DOHH2 (cell line): Measurements from ENCODE around the gene HOXA6.

ENCODE experiments used
- H3F3A ChIP-seq: fragments of 200-600 bp; sonication (generic), shearing (Covaris generic); 2 replicates; pipeline ENCODE4 v1.6.0; 2016; ENCODE audit warnings: antibody characterized with exemption, mild to moderate bottlenecking; ENCODE audit not compliant: control insufficient read depth, insufficient read depth
- H3K27ac ChIP-seq: fragments of 200-600 bp; sonication (generic); 2 replicates; pipeline ENCODE4 v1.5.1; 2014; ENCODE audit warnings: low read depth, mild to moderate bottlenecking, low read length, moderate library complexity
- H3K27me3 ChIP-seq: fragments of 200-600 bp; sonication (generic); 2 replicates; pipeline ENCODE4 v1.6.1; 2014; ENCODE audit warnings: mild to moderate bottlenecking, low read length, mixed read lengths; ENCODE audit not compliant: control insufficient read depth
- H3K36me3 ChIP-seq: fragments of 200-600 bp; sonication (generic); 2 replicates; pipeline ENCODE4 v1.6.1; 2014; ENCODE audit warnings: mild to moderate bottlenecking, low read length, moderate library complexity, mixed read lengths; ENCODE audit not compliant: control insufficient read depth
- H3K4me1 ChIP-seq: fragments of 200-600 bp; sonication (generic); 2 replicates; pipeline ENCODE4 v1.6.1; 2014; ENCODE audit warnings: mild to moderate bottlenecking, low read length, mixed read lengths; ENCODE audit not compliant: control insufficient read depth
- H3K4me2 ChIP-seq: fragments of 200-600 bp; sonication (generic); 2 replicates; pipeline ENCODE4 v1.6.0; 2014; ENCODE audit warnings: mild to moderate bottlenecking, low read length, moderate library complexity
- H3K4me3 ChIP-seq: fragments of 200-600 bp; sonication (generic); 2 replicates; pipeline ENCODE4 v1.5.1; 2014; ENCODE audit warnings: mild to moderate bottlenecking, low read length, mixed read lengths
- H3K79me2 ChIP-seq: fragments of 200-600 bp; sonication (generic); 2 replicates; pipeline ENCODE4 v1.6.1; 2014; ENCODE audit warnings: mild to moderate bottlenecking, low read length, mixed read lengths; ENCODE audit not compliant: control insufficient read depth
- H3K9me2 ChIP-seq: fragments of 200-600 bp; sonication (generic); replicated peaks from 2 replicates; pipeline ENCODE4 v1.6.1; 2014; ENCODE audit warnings: mild to moderate bottlenecking, low read length, mixed read lengths; ENCODE audit not compliant: control insufficient read depth
- H3K9me3 ChIP-seq: fragments of 200-600 bp; sonication (generic); 2 replicates; pipeline ENCODE4 v1.6.1; 2014; ENCODE audit warnings: antibody characterized with exemption, low read length, mixed read lengths; ENCODE audit not compliant: control insufficient read depth, insufficient read depth
- H4K20me1 ChIP-seq: fragments of 200-600 bp; sonication (generic); 2 replicates; pipeline ENCODE4 v1.6.0; 2014; ENCODE audit warnings: low read depth, mild to moderate bottlenecking, antibody characterized with exemption, low read length, moderate library complexity; ENCODE audit not compliant: control insufficient read depth, insufficient read depth
- EZH2phosphoT487 ChIP-seq: fragments of 200-600 bp; sonication (generic); IDR thresholded peaks from 2 replicates; pipeline ENCODE4 v1.6.1; 2017; ENCODE audit warnings: borderline replicate concordance, mild to moderate bottlenecking, antibody characterized with exemption, low read length, moderate library complexity, mixed read lengths
- TF ChIP-seq, protein P1 (sequence below): fragments of 200-600 bp; sonication (generic); IDR thresholded peaks from one replicate; pipeline ENCODE4 v1.5.1; 2014; ENCODE audit warnings: antibody characterized with exemption, mild to moderate bottlenecking, low read depth, low read length; ENCODE audit not compliant: poor library complexity, severe bottlenecking

Gene HOXA6

DNA sequence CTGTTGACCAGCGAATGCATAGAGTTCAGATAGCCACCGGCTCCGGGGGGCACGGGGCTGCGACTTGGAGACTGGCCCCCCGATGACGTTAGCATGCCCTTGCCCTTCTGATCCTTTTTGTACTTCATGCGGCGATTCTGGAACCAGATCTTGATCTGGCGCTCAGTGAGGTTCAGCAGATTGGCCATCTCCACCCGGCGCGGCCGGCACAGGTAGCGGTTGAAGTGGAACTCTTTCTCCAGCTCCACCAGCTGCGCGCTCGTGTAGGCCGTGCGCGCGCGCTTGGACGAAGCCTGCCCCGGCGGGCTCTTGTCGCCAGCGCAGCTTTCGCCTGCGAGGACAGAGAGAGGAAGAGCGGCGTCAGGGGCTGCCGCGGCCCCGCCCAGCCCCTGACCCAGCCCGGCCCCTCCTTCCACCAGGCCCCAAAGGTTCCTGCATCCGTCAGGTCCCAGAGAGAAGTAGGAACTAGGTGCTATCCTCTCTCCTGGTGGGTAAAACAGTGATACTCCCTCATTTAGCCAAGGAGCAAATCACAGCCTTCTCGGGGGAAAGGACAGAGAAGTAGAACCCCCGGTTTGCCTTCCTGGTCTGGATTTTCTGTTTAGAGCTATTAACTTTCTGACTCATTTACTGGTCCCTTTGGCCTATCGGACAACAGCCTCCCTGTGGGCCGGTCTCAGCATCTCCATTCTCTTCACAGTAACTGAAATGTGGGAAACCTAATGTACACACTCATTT is 39.0 kb downstream of the HOXA6 start:
- Histone ChIP-seq H4K20me1 (no peaks in the 10 kb centered on the region), H3K4me1 (no peaks in the 10 kb centered on the region), H3K4me2 (no peak overlapping the region), H3K9me3 (no peaks in the 10 kb centered on the region), H3K27me3 (peaks cover 11% of the 10 kb centered on the region; the same call in 1 of the 2 replicates), H3K79me2 (no peaks in the 10 kb centered on the region), H3F3A (0 out of 2 replicates have a peak, but pooled peaks cover 2% of the 10 kb centered on the region), H3K27ac (no peak overlapping the region), H3K4me3 (no peak overlapping the region), H3K36me3 (no peaks in the 10 kb centered on the region), H3K9me2 (no peaks in the 10 kb centered on the region)
- TF ChIP-seq, protein P1, sequence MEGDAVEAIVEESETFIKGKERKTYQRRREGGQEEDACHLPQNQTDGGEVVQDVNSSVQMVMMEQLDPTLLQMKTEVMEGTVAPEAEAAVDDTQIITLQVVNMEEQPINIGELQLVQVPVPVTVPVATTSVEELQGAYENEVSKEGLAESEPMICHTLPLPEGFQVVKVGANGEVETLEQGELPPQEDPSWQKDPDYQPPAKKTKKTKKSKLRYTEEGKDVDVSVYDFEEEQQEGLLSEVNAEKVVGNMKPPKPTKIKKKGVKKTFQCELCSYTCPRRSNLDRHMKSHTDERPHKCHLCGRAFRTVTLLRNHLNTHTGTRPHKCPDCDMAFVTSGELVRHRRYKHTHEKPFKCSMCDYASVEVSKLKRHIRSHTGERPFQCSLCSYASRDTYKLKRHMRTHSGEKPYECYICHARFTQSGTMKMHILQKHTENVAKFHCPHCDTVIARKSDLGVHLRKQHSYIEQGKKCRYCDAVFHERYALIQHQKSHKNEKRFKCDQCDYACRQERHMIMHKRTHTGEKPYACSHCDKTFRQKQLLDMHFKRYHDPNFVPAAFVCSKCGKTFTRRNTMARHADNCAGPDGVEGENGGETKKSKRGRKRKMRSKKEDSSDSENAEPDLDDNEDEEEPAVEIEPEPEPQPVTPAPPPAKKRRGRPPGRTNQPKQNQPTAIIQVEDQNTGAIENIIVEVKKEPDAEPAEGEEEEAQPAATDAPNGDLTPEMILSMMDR = no peak
- no peak for TF ChIP-seq EZH2phosphoT487

DNA sequence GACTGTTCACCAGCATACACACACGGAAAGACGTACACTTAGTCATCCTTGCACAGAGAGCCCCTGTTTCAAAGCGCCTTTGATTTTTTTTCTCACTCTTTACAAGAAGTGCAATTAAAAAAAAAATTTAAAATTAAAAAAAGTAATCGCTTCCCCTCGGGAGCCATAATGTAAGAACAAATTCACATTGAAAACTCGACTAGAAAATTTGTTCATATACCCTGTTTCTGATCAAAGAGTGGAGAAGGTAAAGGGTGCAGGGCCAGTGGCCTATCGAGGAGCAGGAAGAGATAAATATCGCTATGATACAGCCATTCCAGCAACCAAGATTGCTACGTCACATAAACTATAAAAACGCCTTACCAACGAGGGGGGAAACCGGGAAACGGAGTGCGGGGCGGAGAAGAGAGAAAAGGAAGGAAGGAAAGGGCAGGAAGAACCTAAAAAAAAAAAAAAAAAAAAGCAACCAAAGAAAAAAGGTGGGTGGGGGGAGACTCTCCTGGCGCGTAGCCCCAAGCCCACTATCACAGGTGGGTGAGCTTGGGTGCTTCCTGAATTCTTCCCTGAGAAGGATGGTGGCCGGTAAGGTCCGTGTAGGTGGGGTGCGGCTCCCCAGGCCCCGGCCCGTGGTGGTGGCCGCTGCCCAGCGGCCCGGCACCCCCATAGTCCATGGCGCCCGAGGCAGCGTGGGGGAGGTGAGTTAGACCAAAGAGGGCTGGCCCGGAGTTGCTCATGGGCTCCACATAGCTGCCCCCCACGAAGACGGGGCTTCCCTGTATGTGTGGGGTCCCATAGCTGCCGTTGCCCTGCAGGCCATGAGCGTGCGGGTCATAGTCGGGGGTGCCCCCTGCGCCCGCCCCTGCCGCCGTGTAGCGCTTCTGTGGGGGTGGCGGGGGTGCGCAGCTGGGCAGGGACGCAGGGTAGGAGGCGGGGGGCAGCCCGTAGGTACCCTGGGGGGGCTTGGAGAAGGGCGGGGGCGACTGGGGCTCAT is 39.9 kb downstream of the HOXA6 start:
- no peaks in the 10 kb centered on the region for H3K36me3 ChIP-seq
- H3K4me1 ChIP-seq = no peaks in the 10 kb centered on the region
- no peaks in the 10 kb centered on the region for H3K9me3 ChIP-seq
- H3K27ac ChIP-seq = no peak overlapping the region
- no peak overlapping the region for H3K4me2 ChIP-seq
- no peaks in the 10 kb centered on the region for H3K79me2 ChIP-seq
- no peaks in the 10 kb centered on the region for H4K20me1 ChIP-seq
- H3K9me2 ChIP-seq = no peaks in the 10 kb centered on the region
- H3K4me3 ChIP-seq = no peak overlapping the region
- H3K27me3 ChIP-seq = peaks cover 19% of the 10 kb centered on the region
- H3F3A ChIP-seq = 0 out of 2 replicates have a peak, but pooled peaks cover 2% of the 10 kb centered on the region
- TF ChIP-seq, protein P1 = no peak
- TF ChIP-seq EZH2phosphoT487 = no peak

DNA sequence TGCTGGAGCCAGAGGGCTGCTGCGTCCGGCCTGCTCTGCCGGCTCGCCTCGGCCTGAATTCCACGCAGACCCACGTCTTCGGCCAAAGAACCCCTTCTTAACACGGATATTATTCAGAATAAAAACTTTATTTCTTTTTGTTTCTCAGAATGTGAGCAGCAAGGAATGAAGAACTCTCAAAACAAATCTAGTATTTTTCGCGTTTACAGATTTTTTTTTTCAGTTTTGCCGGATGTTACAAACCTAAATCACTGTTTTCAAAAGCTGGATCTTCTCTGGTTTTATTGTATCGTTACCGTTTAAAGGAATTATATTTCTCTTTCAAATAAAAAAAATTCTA is 40.7 kb downstream of the HOXA6 start:
- Histone ChIP-seq H3K27ac (no peak overlapping the region), H3K9me2 (no peaks in the 10 kb centered on the region), H3K4me2 (no peak overlapping the region), H3K36me3 (no peaks in the 10 kb centered on the region), H4K20me1 (no peaks in the 10 kb centered on the region), H3K4me3 (no peak overlapping the region), H3K79me2 (no peaks in the 10 kb centered on the region), H3K27me3 (peaks cover 25% of the 10 kb centered on the region), H3K4me1 (no peaks in the 10 kb centered on the region), H3K9me3 (no peaks in the 10 kb centered on the region), H3F3A (0 out of 2 replicates have a peak, but pooled peaks cover 2% of the 10 kb centered on the region)
- no peak for TF ChIP-seq EZH2phosphoT487
- TF ChIP-seq, protein P1 = no peak
